ENCODE measurements around the gene STAC. TPM values are rescaled to one million over a fixed set of nuclear protein-coding genes. Genes with fewer than 3 reads are reported as not detected.

STAC gene
- total and polyA plus RNA-seq, 8 donors: 0.12 to 0.37 (median 0.16) TPM; not detected in 3

DNA sequence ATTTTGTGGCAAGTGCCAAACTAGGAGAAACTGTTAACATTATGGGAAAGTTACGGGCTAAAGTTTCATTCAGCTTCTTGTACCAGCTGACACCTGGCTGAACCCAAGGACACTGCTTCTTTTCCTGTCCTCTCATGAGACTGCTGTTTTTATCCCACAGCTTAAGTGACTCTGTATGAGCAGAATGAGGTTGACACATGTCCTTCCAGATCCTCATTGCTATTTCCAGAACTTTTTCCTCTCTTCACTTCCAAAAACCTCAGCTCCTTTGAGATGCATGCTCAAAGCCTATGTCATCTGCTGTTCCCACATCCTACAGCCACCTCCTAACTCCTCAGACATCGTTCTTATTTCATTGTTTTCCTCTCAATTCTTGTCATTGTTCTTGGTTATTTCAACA, 200.4 kb downstream of the STAC start:
- Histone ChIP-seq H3K4me1 (no peaks in the 10 kb centered on the region), H3K27me3 (no peaks in the 10 kb centered on the region), H3K36me3 (no peaks in the 10 kb centered on the region), H3K9me3 (no peaks in the 10 kb centered on the region), H3K4me3 (no peak overlapping the region), H3K27ac (no peak overlapping the region)
- no peak for FAIRE-seq
- no peak for DNase-seq
- 33 to 53% methylated on average over 2 of the region's 2 CpGs for WGBS, 2 donors
- TF ChIP-seq, protein P1, sequence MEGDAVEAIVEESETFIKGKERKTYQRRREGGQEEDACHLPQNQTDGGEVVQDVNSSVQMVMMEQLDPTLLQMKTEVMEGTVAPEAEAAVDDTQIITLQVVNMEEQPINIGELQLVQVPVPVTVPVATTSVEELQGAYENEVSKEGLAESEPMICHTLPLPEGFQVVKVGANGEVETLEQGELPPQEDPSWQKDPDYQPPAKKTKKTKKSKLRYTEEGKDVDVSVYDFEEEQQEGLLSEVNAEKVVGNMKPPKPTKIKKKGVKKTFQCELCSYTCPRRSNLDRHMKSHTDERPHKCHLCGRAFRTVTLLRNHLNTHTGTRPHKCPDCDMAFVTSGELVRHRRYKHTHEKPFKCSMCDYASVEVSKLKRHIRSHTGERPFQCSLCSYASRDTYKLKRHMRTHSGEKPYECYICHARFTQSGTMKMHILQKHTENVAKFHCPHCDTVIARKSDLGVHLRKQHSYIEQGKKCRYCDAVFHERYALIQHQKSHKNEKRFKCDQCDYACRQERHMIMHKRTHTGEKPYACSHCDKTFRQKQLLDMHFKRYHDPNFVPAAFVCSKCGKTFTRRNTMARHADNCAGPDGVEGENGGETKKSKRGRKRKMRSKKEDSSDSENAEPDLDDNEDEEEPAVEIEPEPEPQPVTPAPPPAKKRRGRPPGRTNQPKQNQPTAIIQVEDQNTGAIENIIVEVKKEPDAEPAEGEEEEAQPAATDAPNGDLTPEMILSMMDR (IDR thresholded peaks at IDR 0.05): no peak
- intact Hi-C loops (cut with DNase I): no loop called here
- no peak for ATAC-seq

- FAIRE-seq (no peak), DNase-seq (no peak), ATAC-seq (no peak)
- TF ChIP-seq, protein P1 (IDR thresholded peaks at IDR 0.05): no peak
- H3K4me1 ChIP-seq: no peaks in the 10 kb centered on the region
- WGBS, 2 donors: 32 to 46% methylated on average over 3 of the region's 3 CpGs
- H3K27me3 ChIP-seq: no peaks in the 10 kb centered on the region
- no peaks in the 10 kb centered on the region for H3K9me3 ChIP-seq
- no peak overlapping the region for H3K4me3 ChIP-seq
- no peaks in the 10 kb centered on the region for H3K36me3 ChIP-seq
- intact Hi-C loops (cut with DNase I): no loop called here
- H3K27ac ChIP-seq: no peak overlapping the region
Observed at GRCh38 chr3:36591959-36592358, 211.7 kb downstream of the STAC start.

GRCh38 chr3:36595511-36595910, 215.2 kb downstream of the STAC start:
- TF ChIP-seq, protein P1 (IDR thresholded peaks at IDR 0.05): no peak
- H3K4me1 ChIP-seq: no peaks in the 10 kb centered on the region

DNA sequence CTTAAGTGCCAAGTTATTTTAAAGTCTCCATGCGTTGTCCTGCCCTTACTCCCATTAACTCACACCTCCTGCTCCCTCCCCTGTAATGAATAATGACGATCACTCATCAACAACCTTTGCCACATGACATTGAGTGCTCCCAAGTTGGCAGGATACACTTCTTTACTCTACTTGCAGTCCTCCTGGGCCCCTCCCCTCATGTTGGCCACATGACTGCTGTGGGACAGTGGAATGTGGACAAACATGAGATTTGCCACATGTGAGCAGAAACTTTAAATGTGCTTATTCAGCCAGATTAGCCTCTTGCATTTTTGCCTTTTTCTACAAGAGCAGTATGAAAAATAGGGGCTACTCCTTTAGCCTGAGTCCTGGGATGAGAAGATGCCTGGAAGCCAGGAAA, 216.1 kb downstream of the STAC start:
- Histone ChIP-seq H3K4me1 (no peaks in the 10 kb centered on the region), H3K9me3 (no peaks in the 10 kb centered on the region), H3K27me3 (no peaks in the 10 kb centered on the region), H3K4me3 (no peak overlapping the region), H3K27ac (no peak overlapping the region), H3K36me3 (no peaks in the 10 kb centered on the region)
- ATAC-seq: no peak
- 37 to 53% methylated on average over 2 of the region's 2 CpGs for WGBS, 2 donors
- no peak for DNase-seq
- TF ChIP-seq, protein P1 (IDR thresholded peaks at IDR 0.05): no peak
- intact Hi-C loops (cut with DNase I): no loop called here
- no peak for FAIRE-seq

More at GRCh38 chr3:36595511-36595910, 215.2 kb downstream of the STAC start:
- DNase-seq (no peak), FAIRE-seq (no peak), ATAC-seq (no peak)
- intact Hi-C loops (cut with DNase I): no loop called here
- no peaks in the 10 kb centered on the region for H3K27me3 ChIP-seq
- no peak overlapping the region for H3K27ac ChIP-seq
- no peaks in the 10 kb centered on the region for H3K36me3 ChIP-seq
- WGBS, 2 donors: 55 to 58% methylated on average over 1 of the region's 1 CpG
- H3K9me3 ChIP-seq: no peaks in the 10 kb centered on the region
- H3K4me3 ChIP-seq: no peak overlapping the region

DNA sequence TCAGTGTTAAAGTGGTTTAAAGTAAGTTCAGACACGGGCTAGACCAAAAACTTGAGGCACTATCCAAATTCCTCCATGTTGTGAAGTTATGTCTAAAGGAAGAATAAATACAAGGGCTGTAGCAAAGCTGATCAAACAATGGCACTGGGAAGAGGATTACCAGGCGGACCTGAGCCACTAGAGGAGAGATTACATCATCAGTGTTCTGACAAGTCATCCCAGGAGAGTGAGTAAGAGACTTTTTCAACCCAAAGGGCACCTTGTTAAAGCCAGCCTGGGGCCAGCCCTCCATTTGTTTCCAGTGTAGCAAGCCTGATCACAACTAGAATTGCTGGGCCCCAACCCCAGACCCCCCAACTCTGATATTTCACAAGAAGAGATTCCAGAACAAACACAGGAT, 217.1 kb downstream of the STAC start:
- Histone ChIP-seq H3K4me1 (no peaks in the 10 kb centered on the region), H3K27ac (no peak overlapping the region), H3K27me3 (no peaks in the 10 kb centered on the region), H3K9me3 (no peaks in the 10 kb centered on the region), H3K36me3 (no peaks in the 10 kb centered on the region), H3K4me3 (no peak overlapping the region)
- intact Hi-C loops (cut with DNase I): no loop called here
- WGBS, 2 donors: 23 to 34% methylated on average over 2 of the region's 2 CpGs
- ATAC-seq: no peak
- TF ChIP-seq, protein P1 (IDR thresholded peaks at IDR 0.05): no peak
- FAIRE-seq: no peak
- no peak for DNase-seq
